Ishikawa (cell line): ENCODE measurements around the gene CCDC60.

ENCODE experiments used
- CEBPB ChIP-seq: IDR thresholded peaks from 2 replicates; pipeline ENCODE4 v1.6.1; 2012
- CREB1 ChIP-seq: IDR thresholded peaks from 2 replicates; pipeline ENCODE4 v1.6.1; 2012; ENCODE audit warnings: low read depth
- EGR1 ChIP-seq: IDR thresholded peaks from 2 replicates; pipeline ENCODE4 v1.6.1; 2012
- EP300 ChIP-seq: IDR thresholded peaks from 2 replicates; pipeline ENCODE4 v1.6.1; 2012; ENCODE audit warnings: borderline replicate concordance
- FOXM1 ChIP-seq: IDR thresholded peaks from 2 replicates; pipeline ENCODE4 v1.6.1; 2012; ENCODE audit warnings: low read depth, borderline replicate concordance
- MAX ChIP-seq: IDR thresholded peaks from 2 replicates; pipeline ENCODE4 v1.6.1; 2012
- NFIC ChIP-seq: IDR thresholded peaks from 2 replicates; pipeline ENCODE4 v1.6.1; 2012
- RAD21 ChIP-seq: IDR thresholded peaks from 2 replicates; pipeline ENCODE4 v1.6.1; 2012; ENCODE audit warnings: low read depth
- TAF1 ChIP-seq: IDR thresholded peaks from 2 replicates; pipeline ENCODE4 v1.6.1; 2012; ENCODE audit warnings: low read depth, mild to moderate bottlenecking
- TCF12 ChIP-seq: IDR thresholded peaks from 2 replicates; pipeline ENCODE4 v1.6.1; 2012; ENCODE audit warnings: low read depth
- TEAD4 ChIP-seq: IDR thresholded peaks from 2 replicates; pipeline ENCODE4 v1.6.1; 2012
- YY1 ChIP-seq: IDR thresholded peaks from 2 replicates; pipeline ENCODE4 v1.6.1; 2012; ENCODE audit warnings: low read depth
- ZBTB7A ChIP-seq: IDR thresholded peaks from 2 replicates; pipeline ENCODE4 v1.6.1; 2012; ENCODE audit warnings: low read depth
- TF ChIP-seq, protein P1 (sequence below): IDR thresholded peaks from 2 replicates; pipeline ENCODE4 v1.6.1; 2012; ENCODE audit warnings: low read depth, mild to moderate bottlenecking
- TF ChIP-seq, protein P2 (sequence below): IDR thresholded peaks from 2 replicates; pipeline ENCODE4 v1.6.1; 2012

CCDC60 gene

DNA sequence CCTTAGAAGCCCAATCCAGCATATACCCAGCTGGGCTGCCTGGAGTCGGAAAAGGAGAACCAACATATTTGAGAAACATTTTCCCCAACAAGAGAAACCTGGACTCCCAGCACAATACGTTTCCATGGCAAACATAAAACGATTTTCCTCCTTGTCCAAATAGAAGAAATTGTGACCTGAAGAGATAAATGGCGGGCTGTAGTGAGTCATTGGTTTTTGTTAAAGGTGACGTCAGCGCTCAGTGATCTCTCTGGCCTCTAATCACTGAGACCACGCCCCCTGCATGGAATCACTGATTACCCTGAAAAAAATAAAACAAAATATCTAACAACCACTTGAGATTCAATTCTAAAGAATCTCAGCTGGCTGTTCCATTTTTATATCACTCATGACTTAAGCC is 6.0 kb downstream of the CCDC60 start:
- TF ChIP-seq EGR1 (no peak), YY1 (no peak), ZBTB7A (no peak), TEAD4 (no peak), TAF1 (no peak), NFIC (no peak), RAD21 (no peak), CEBPB (no peak), EP300 (no peak)
- TF ChIP-seq, protein P1, sequence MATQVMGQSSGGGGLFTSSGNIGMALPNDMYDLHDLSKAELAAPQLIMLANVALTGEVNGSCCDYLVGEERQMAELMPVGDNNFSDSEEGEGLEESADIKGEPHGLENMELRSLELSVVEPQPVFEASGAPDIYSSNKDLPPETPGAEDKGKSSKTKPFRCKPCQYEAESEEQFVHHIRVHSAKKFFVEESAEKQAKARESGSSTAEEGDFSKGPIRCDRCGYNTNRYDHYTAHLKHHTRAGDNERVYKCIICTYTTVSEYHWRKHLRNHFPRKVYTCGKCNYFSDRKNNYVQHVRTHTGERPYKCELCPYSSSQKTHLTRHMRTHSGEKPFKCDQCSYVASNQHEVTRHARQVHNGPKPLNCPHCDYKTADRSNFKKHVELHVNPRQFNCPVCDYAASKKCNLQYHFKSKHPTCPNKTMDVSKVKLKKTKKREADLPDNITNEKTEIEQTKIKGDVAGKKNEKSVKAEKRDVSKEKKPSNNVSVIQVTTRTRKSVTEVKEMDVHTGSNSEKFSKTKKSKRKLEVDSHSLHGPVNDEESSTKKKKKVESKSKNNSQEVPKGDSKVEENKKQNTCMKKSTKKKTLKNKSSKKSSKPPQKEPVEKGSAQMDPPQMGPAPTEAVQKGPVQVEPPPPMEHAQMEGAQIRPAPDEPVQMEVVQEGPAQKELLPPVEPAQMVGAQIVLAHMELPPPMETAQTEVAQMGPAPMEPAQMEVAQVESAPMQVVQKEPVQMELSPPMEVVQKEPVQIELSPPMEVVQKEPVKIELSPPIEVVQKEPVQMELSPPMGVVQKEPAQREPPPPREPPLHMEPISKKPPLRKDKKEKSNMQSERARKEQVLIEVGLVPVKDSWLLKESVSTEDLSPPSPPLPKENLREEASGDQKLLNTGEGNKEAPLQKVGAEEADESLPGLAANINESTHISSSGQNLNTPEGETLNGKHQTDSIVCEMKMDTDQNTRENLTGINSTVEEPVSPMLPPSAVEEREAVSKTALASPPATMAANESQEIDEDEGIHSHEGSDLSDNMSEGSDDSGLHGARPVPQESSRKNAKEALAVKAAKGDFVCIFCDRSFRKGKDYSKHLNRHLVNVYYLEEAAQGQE: no peak

DNA sequence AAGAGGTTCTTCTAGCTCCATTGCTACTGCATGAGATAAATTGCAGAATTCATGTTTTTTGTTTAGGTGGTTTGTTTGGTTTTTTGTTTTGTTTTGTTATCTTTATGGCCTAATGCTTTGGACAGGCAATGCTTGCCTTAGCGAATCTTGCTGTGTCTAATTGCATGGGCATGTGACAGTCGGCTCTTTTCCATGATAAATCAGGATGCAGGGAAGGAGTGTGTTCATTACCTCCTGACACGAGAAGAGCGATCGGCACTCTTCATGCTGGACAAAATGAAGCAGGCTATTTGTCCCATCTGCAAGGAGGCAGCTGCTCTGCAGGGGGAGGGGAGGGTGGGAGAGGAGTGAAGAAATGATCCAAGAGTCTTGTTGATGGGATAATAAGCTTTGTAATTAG is 6.5 kb downstream of the CCDC60 start:
- no peak for TF ChIP-seq CEBPB
- TF ChIP-seq RAD21: no peak
- TF ChIP-seq CREB1: no peak
- TF ChIP-seq MAX: no peak
- TF ChIP-seq EGR1: no peak
- TF ChIP-seq YY1: no peak
- TF ChIP-seq NFIC: no peak
- TF ChIP-seq, protein P1: no peak
- TF ChIP-seq, protein P2, sequence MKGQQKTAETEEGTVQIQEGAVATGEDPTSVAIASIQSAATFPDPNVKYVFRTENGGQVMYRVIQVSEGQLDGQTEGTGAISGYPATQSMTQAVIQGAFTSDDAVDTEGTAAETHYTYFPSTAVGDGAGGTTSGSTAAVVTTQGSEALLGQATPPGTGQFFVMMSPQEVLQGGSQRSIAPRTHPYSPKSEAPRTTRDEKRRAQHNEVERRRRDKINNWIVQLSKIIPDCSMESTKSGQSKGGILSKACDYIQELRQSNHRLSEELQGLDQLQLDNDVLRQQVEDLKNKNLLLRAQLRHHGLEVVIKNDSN: no peak
- TF ChIP-seq TAF1: no peak
- no peak for TF ChIP-seq TEAD4
- TF ChIP-seq TCF12: no peak
- TF ChIP-seq FOXM1: no peak
- no peak for TF ChIP-seq ZBTB7A
- no peak for TF ChIP-seq EP300

DNA sequence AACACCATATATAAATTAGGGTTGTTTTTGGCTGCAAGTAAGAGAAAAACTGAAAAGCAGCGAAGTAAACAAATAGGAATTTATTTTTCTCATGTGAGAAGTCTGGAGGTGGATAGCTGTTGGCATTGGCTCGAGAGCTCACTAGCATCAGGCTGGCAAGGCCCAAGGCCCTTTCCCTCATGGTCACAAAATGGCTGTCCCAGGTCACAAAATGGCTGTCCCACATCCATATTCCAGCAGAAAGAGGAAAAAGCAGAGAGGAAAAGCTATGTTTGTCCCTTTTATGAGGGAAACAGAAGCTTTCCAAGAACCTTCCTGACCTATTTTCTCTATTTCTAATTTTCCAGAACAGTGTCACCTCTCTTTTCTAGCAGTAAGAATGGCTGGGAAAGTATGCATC is 7.5 kb downstream of the CCDC60 start:
- TF ChIP-seq CREB1 (no peak), EGR1 (no peak), TAF1 (no peak), CEBPB (no peak), YY1 (no peak), RAD21 (no peak)
- TF ChIP-seq, protein P1: no peak

DNA sequence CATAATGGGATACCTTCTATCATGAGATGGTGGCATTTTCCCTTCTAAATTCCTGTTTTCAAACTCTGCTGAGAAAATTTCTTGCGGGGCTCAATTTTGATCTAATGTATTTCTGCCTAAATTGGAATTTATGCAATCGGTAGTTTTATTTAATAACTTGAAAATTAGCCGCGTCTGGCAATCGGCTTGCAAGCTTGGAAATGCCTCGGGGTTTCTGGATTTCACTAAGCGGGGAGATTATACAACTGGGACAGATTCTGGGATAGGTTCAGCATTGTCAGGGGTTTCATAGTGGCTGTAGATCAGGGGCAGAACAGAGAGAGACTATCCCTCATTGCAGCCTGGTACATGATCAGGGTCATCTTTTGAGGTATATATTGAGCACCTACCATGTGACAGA is 8.6 kb downstream of the CCDC60 start:
- TF ChIP-seq MAX (no peak), NFIC (no peak), CREB1 (no peak), EGR1 (no peak), YY1 (no peak), TCF12 (no peak), ZBTB7A (no peak), RAD21 (no peak), EP300 (no peak), TAF1 (no peak), FOXM1 (no peak), TEAD4 (no peak), CEBPB (no peak)
- TF ChIP-seq, protein P2: no peak
- TF ChIP-seq, protein P1: no peak
